Hematopoietic multipotent progenitor cell treated with erythropoietin and hydrocortisone succinate and interleukin-3 and kit ligand, for 15 days (in vitro differentiated cells): ENCODE results near the gene ASTE1.
"Not testable (repeated sequence)": the region's sequence is repeated elsewhere in the genome, so short reads cannot be mapped to it uniquely, and the experiment has no call there.

Experiments used
- DNase-seq: peaks from one replicate; pipeline ENCODE4 v3.0.0-alpha.2; 2015; ENCODE audit warnings: low spot score

The ASTE1 gene

GRCh38 chr3:131009698-131010097 is 16.9 kb downstream of the ASTE1 start:
- no peak for DNase-seq

- no peak for DNase-seq
Observed at GRCh38 chr3:131008326-131008725, 18.3 kb downstream of the ASTE1 start.

- DNase-seq: no peak
Observed at GRCh38 chr3:131007782-131008181, 18.8 kb downstream of the ASTE1 start.

GRCh38 chr3:131007256-131007655 is 19.4 kb downstream of the ASTE1 start:
- no peak for DNase-seq

- DNase-seq: no peak
Observed at GRCh38 chr3:131004603-131005002, 22.0 kb downstream of the ASTE1 start.

- no peak for DNase-seq
Observed at GRCh38 chr3:131001071-131001470, 25.6 kb downstream of the ASTE1 start.

- DNase-seq: no peak
Observed at GRCh38 chr3:130997289-130997688, 29.3 kb downstream of the ASTE1 start.

GRCh38 chr3:130992344-130992743 is 34.3 kb downstream of the ASTE1 start:
- DNase-seq: no peak

GRCh38 chr3:130991126-130991525 is 35.5 kb downstream of the ASTE1 start:
- DNase-seq: no peak

GRCh38 chr3:130990282-130990681 is 36.3 kb downstream of the ASTE1 start:
- no peak for DNase-seq

- no peak for DNase-seq
Observed at GRCh38 chr3:130981469-130981868, 45.2 kb downstream of the ASTE1 start.

- DNase-seq: no peak
Observed at GRCh38 chr3:130979117-130979516, 47.5 kb downstream of the ASTE1 start.

- no peak for DNase-seq
Observed at GRCh38 chr3:130976706-130977105, 49.9 kb downstream of the ASTE1 start.

GRCh38 chr3:130975251-130975650 is 51.4 kb downstream of the ASTE1 start:
- DNase-seq: no peak

GRCh38 chr3:130974201-130974600 is 52.4 kb downstream of the ASTE1 start:
- DNase-seq: no peak

GRCh38 chr3:130973406-130973805 is 53.2 kb downstream of the ASTE1 start:
- DNase-seq: no peak

GRCh38 chr3:130972592-130972991 is 54.0 kb downstream of the ASTE1 start:
- not testable (repeated sequence) for DNase-seq

- no peak for DNase-seq
Observed at GRCh38 chr3:130971208-130971607, 55.4 kb downstream of the ASTE1 start.

- no peak for DNase-seq
Observed at GRCh38 chr3:130969621-130970020, 57.0 kb downstream of the ASTE1 start.

GRCh38 chr3:130968221-130968620 is 58.4 kb downstream of the ASTE1 start:
- DNase-seq: no peak

GRCh38 chr3:130967281-130967680 is 59.3 kb downstream of the ASTE1 start:
- DNase-seq: no peak

- DNase-seq: no peak
Observed at GRCh38 chr3:130963878-130964277, 62.7 kb downstream of the ASTE1 start.
